GM19240 (cell line): ENCODE data around the gene RBM14.
A peak's percentile ranks its signal among the peaks of the same experiment; 100 is the strongest.
"Not testable (repeated sequence)": the region's sequence is repeated elsewhere in the genome, so short reads cannot be mapped to it uniquely, and the experiment has no call there.

Source experiments
- DNase-seq: peaks from one replicate; pipeline ENCODE4 v3.0.0; 2011; ENCODE audit warnings: low spot score; ENCODE audit not compliant: insufficient read length

Gene RBM14

GRCh38 chr11:66631883-66632282 is 15.5 kb downstream of the RBM14 start:
- DNase-seq, result no peak

GRCh38 chr11:66632952-66633351 is 16.5 kb downstream of the RBM14 start:
- DNase-seq, result no peak

GRCh38 chr11:66636411-66636810 is 20.0 kb downstream of the RBM14 start:
- no peak for DNase-seq

GRCh38 chr11:66637557-66638176 is 21.2 kb downstream of the RBM14 start:
- no peak for DNase-seq

GRCh38 chr11:66638177-66639065 is 22.0 kb downstream of the RBM14 start, which contains the start of gene RBM4:
Gene RBM4, plus strand, starts transcription at chr11:66638703. Its CDS starts 1,009 bp downstream, at chr11:66639712.
- DNase-seq, result peak; percentile 96

DNA sequence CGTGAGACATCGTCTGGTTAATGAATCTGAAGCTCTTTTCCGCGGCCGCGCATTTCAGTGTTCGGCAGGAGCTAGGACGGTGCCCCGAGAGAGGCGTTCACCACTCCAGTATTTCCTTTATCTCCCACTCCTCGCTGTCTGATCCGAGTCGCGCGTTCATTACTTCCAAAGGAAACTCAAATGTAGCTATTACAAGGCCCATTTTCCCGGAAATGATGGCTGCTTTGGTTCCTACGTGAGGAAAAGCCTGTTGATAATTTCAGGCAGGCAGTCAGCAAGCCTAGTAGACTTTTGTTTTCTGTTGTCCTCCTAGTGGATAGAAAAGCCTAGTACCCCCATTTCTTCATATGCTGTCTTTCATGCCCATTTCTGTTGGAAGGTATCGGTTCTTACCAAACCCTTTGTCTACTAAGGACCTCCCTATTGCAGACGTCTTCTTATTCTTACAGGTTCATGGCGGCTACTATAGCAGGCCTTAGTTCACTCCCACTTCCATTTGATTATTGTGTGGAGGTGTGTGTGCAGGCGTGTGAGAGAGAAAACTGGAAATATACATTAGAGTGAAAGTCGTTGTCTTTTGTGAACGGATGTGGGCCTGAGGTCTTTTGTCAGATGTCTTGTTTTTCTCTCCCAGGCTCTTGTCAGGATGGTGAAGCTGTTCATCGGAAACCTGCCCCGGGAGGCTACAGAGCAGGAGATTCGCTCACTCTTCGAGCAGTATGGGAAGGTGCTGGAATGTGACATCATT is 22.8 kb downstream of the RBM14 start:
- no peak for DNase-seq

- not testable (repeated sequence) for DNase-seq
These were observed 23.4 kb downstream of the RBM14 start for GRCh38 chr11:66639814-66640340.

GRCh38 chr11:66641834-66642233 is 25.4 kb downstream of the RBM14 start:
- no peak for DNase-seq

DNA sequence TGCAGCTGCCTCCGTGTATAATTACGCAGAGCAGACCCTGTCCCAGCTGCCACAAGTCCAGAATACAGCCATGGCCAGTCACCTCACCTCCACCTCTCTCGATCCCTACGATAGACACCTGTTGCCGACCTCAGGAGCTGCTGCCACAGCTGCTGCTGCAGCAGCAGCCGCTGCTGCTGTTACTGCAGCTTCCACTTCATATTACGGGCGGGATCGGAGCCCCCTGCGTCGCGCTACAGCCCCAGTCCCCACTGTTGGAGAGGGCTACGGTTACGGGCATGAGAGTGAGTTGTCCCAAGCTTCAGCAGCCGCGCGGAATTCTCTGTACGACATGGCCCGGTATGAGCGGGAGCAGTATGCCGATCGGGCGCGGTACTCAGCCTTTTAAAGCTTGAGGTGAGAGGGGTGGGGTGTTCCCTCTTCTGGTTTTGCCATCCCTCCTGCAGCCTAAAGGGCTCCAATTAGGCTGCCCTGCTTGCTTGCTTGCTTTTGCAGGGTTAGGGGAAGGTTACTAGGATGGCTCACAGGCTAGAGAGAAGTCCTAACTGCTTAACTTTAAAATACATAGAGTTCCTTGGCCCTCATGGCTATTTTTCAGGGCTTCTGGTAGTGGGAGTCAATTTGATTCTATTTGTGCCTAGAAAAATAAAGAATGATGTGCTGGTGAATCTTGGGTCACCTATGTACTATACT is 27.5 kb downstream of the RBM14 start:
- no peak for DNase-seq

DNA sequence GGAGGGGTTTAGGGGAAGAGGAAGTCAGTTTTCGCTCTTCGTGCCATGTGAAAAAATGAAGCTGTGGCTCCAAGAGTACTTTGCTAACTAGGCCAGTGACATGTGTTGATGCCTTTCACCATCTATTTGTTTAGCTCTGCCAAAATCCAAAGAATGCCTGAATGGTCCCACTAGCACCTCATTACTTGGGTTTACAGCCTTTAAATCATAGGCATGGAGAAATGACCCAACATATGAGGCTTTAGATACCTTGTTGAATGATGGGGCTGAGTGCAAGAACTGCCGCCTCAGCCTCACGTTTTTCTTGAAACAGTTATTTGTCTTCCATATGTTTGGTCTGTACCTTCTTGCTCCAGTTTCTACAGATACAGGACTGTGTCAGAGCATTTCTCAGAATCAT is 30.4 kb downstream of the RBM14 start:
- DNase-seq, result no peak

DNA sequence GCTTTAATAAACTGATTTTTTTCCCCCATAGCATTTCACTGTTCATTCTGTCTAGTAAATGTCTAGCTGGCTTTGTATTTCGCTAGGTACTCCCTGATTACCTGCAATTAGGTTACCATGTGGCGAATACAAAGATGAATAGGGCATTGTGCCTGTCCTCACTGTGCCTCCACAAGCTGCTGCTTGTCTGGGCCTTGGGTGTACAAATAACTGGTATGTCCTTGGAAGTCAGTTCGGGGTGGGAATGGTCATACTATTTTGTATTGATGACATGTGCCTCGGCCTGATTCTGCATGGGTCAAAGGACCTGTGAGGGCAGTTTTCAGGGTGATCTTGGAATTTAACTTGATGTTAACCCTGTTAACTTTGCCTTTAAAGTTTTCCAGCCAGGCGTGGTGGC is 33.5 kb downstream of the RBM14 start:
- no peak for DNase-seq

DNA sequence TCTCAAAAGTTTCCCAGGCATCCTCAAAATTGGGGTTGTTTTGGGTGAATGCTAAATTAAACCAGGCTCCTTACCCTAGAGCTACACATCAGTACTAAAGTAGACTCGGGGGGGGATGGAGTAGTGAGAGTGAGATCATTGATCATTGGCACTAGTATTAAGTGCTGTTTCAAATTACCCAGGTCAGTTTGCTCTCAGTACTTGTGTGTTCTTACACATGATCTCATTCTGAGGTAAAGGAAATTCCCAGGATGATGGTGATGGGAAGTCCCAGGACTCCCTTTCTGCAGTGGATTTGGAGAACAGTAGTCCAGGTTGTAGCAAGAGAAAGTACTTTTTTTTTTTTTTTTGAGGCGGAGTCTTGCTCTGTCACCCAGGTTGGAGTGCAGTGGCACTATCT is 34.6 kb downstream of the RBM14 start:
- no peak for DNase-seq

DNA sequence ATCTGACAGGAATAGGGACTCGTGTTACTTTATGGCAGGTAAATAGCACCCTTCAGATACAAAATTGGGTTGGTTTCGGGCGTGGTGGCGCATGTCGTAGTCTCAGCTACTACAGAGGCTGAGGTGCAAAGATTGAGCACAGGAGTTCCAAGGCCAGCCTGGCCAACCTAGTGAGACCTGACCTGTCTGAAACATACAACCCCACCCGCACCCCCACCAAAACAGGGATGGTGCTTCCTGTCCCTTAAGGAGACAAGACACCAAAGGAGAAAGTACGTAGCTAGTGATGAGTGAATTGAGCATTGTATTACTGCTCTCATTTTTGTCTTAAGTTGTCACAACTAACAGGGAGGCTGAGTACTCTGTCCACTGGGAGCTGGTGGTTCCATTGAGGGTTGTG is 36.2 kb downstream of the RBM14 start:
- DNase-seq, result no peak

GRCh38 chr11:66653123-66653522 is 36.7 kb downstream of the RBM14 start:
- no peak for DNase-seq

DNA sequence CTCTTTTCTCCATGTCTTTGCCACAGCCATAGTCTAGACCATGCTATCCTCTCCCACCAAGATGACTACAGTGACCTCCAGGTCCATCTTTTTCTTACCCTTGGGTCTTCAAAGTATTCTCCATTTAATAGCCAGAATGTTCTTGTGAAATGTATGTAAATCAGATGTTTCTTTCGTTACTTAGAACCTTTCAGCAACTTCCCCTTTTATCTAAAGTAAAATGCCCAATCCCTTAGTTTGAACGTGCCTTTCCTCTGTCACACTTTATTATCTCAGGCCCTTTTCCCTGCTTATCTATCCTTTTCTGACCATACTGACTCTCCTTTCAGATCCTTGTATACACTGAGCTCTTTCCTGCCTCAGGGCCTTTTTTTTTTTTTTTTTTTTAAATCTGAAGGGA is 43.3 kb downstream of the RBM14 start:
- DNase-seq, result no peak

DNA sequence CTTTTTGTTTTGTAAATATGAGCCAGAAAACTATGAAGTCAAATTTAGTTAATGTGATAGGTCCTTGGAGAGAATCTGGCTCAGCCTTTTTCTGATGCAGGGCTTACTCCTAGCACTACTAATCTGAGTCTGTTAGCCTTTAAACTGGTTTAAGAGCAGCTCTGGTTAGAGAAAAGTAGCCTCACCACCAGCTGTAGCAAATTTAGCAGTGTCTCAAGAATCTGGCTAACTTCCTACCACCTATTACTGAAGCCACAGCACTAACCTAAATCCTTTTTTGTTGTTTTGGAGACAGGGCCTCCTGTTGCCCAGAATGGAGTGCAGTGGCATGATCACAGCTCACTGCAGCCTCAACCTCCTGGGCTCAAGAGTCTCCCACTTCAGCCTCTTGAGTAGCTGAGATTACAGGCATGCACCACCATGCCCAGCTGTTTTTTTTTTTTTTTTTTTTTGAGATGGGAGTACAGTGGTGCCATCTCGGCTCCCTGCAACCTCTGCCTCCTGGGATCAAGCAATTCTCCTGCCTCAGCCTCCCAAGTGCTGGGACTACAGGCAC is 47.4 kb downstream of the RBM14 start:
- DNase-seq, result no peak

- DNase-seq, result no peak
These were observed 48.9 kb downstream of the RBM14 start for GRCh38 chr11:66665369-66665768.

DNA sequence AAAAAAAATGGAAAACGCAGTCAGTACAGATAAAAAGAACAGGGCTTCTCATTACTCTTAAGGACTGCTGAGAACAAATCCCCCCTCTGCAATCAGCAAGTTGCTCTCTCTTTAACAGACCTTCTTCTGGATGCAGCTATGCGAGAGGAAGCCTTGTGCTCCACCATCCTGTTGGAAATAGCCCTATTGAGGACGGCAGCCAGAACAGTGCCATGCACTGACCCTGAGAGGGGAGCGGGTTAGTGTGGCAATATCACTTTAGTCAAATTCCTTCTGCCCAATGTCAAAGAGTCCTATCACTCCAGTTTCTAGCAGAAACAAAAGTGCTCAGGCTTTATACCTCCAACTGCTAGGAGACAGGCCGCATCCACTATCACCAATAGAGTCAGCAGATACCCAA is 54.4 kb downstream of the RBM14 start:
- no peak for DNase-seq

GRCh38 chr11:66674964-66675602 is 58.7 kb downstream of the RBM14 start:
- no peak for DNase-seq

DNA sequence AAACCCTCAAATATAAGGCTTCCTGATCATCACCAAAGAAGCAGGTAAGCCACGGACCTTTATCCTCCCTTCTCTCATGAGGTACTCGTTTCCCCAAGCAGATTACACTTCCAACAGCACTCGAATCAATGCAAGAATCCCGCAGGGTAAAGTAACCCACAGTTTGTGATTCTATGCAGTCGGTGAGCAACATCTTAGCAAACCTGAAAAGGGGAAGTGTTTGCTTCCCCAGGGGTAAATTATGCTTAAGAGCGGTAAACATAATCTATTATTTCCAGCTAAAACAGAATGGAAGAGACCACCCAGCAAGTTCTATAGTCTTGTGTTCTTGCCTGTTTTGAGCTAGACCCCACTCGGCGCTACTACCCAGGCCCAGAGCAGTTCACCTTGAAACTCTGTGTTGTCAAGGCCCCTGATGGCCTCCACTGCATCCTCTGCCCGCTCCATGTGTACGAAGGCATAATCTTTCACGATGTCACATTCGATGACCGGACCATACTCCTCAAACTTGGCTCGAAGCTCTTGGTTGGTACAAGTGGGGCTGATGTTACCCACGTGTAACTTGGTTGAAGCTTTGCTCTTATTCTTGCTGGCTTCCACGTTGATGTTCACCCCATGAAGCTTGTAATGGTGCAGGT is 60.0 kb downstream of the RBM14 start:
- DNase-seq, result no peak
